Lung (tissue), 12 donors: ENCODE measurements around the gene GSTA1. TPM values are rescaled to one million over a fixed set of nuclear protein-coding genes. Genes with fewer than 3 reads are reported as not detected.
A peak's percentile ranks its signal among the peaks of the same experiment; 100 is the strongest.
"Not testable (repeated sequence)": the region's sequence is repeated elsewhere in the genome, so short reads cannot be mapped to it uniquely, and the experiment has no call there.

Experiments
- ATAC-seq: fragments of 200-7000 bp; cut with Tn5 transposase; one replicate; pipeline ENCODE4 v1.9.1; 2020; ENCODE audit warnings: moderate number of reproducible peaks; ENCODE audit not compliant: insufficient read depth, low FRiP score
- DNase-seq, 3 donors: peaks; one replicate each; pipeline ENCODE4 v3.0.0-alpha.2; 2013 to 2017
- H3K27ac ChIP-seq, 2 donors: one replicate each; pipeline ENCODE4 v1.5.1; 2013; ENCODE audit warnings: mild to moderate bottlenecking in 2 of 2, moderate library complexity in 2 of 2, control low read depth in 1 of 2, inconsistent platforms in 1 of 2, low read depth in 1 of 2, low read length in 1 of 2
- H3K27me3 ChIP-seq, 3 donors: one replicate each; pipeline ENCODE4 v1.5.1; 2013; ENCODE audit warnings: low read length in 2 of 3; ENCODE audit not compliant: control insufficient read depth in 3 of 3, insufficient read depth in 3 of 3
- H3K36me3 ChIP-seq, 4 donors: one replicate each; pipeline ENCODE4 v1.5.1; 2013; ENCODE audit warnings: low read length in 4 of 4, mild to moderate bottlenecking in 1 of 4, moderate library complexity in 1 of 4; ENCODE audit not compliant: control insufficient read depth in 4 of 4, insufficient read depth in 4 of 4
- H3K4me1 ChIP-seq, 5 donors: one replicate each; pipeline ENCODE4 v1.5.1; 2013; ENCODE audit warnings: low read length in 5 of 5, mild to moderate bottlenecking in 2 of 5, moderate library complexity in 1 of 5; ENCODE audit not compliant: control insufficient read depth in 5 of 5, insufficient read depth in 5 of 5
- H3K4me3 ChIP-seq: one replicate; pipeline ENCODE4 v1.5.1; 2013; ENCODE audit warnings: mild to moderate bottlenecking, control low read depth, moderate library complexity
- H3K9ac ChIP-seq, 2 donors: one replicate each; pipeline ENCODE4 v1.5.1; 2013; ENCODE audit warnings: low read length in 2 of 2, control low read depth in 1 of 2; ENCODE audit not compliant: insufficient read depth in 1 of 2
- H3K9me3 ChIP-seq, 4 donors: one replicate each; pipeline ENCODE4 v1.5.1; 2013; ENCODE audit warnings: low read length in 3 of 4, mild to moderate bottlenecking in 1 of 4, moderate library complexity in 1 of 4; ENCODE audit not compliant: control insufficient read depth in 4 of 4, insufficient read depth in 3 of 4
- WGBS, 2 donors: extraction: QIAGEN DNeasy Blood & Tissue Kit; methylation state at CpG; one replicate each; pipeline ENCODE4 v1.1.7; 2013; 5-methylcytosine and 5-hydroxymethylcytosine counted together
- polyA plus RNA-seq, 2 donors: library from polyadenylated mRNA; stranded (reverse); fragments of 200-250 nt; gene quantifications; one replicate each; pipeline ENCODE4 v1.2.1, GENCODE V29; 2013
- total RNA-seq, 2 donors: library from RNA; depleted of rRNA in 1 of 2; stranded (reverse); fragments of >200 nt in 1 of 2; gene quantifications; one replicate each; pipeline ENCODE4 v1.2.1, GENCODE V29; 2014 to 2021
- TF ChIP-seq, protein P1 (sequence below): IDR thresholded peaks from 2 replicates; pipeline ENCODE4 v1.5.1; 2012; ENCODE audit warnings: mild to moderate bottlenecking; ENCODE audit errors: control extremely low read depth, extremely low read depth
- donor health status: control.
- donor health status: control.
- donor health status: Bipolar disorder and iron deficiency.
- donor health status: healthy.
- donor health status: DM: yes; HTN: yes; CAD: no.

Gene GSTA1
- total and polyA plus RNA-seq, 4 donors: 4.0 to 65.0 (median 29.0) TPM

DNA sequence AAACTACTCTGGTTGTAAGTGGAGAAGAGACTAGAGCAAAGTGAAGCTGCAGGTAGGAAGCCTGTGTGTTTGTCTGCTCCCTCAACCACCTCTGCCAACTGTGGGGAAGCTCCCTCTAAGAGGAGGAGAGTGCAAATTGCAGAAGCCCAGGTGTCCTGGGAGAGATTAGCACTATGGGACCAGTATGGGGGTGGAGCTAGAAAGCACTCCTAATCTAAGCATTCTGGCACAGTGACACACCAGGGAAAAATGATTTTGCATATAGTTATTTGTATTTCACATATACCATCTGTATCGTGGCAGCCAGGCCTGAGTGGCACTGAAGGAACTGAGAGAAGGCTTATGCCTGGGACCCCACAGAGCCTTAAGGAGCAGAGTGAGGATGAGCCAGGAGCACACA, 12.8 kb downstream of the GSTA1 start:
- Histone ChIP-seq H3K4me3 (no peak overlapping the region), H3K36me3 (no peaks in the 10 kb centered on the region), H3K4me1 (no peaks in the 10 kb centered on the region), H3K9ac (no peak overlapping the region), H3K27me3 (no peaks in the 10 kb centered on the region), H3K27ac (no peak overlapping the region), H3K9me3 (peaks cover 0 to 5% (median 0%) of the 10 kb centered on the region in 4 donors)
- 0% methylated on average over 1 of the region's 1 CpG for WGBS, 2 donors
- ATAC-seq (no peak), DNase-seq (no peak)
- TF ChIP-seq, protein P1, sequence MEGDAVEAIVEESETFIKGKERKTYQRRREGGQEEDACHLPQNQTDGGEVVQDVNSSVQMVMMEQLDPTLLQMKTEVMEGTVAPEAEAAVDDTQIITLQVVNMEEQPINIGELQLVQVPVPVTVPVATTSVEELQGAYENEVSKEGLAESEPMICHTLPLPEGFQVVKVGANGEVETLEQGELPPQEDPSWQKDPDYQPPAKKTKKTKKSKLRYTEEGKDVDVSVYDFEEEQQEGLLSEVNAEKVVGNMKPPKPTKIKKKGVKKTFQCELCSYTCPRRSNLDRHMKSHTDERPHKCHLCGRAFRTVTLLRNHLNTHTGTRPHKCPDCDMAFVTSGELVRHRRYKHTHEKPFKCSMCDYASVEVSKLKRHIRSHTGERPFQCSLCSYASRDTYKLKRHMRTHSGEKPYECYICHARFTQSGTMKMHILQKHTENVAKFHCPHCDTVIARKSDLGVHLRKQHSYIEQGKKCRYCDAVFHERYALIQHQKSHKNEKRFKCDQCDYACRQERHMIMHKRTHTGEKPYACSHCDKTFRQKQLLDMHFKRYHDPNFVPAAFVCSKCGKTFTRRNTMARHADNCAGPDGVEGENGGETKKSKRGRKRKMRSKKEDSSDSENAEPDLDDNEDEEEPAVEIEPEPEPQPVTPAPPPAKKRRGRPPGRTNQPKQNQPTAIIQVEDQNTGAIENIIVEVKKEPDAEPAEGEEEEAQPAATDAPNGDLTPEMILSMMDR: no peak

DNA sequence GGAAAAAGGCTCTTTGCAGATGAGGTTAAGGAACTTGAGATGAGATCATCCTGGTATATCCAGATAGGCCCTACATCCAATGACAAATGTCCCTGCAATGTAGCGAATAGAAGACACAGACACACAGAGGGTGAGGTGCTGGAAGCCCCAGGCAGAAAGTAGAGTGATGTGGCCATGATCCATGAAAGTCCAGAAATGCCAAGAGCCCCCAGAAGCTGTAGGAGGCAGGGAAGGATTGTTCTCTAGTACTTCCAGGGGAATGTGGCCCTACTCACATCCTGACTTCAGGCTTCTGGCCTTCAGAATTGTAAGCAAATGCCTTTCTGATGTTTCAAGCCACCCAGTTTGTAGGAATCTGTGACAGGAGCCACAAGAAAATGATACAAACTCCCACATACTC, 14.0 kb downstream of the GSTA1 start:
- H3K27ac ChIP-seq, DNase-seq, H3K36me3 ChIP-seq, ATAC-seq, H3K4me1 ChIP-seq, H3K9me3 ChIP-seq, H3K9ac ChIP-seq, H3K27me3 ChIP-seq, H3K4me3 ChIP-seq: not testable (repeated sequence)
- 89 to 91% methylated on average over 1 of the region's 1 CpG for WGBS, 2 donors

DNA sequence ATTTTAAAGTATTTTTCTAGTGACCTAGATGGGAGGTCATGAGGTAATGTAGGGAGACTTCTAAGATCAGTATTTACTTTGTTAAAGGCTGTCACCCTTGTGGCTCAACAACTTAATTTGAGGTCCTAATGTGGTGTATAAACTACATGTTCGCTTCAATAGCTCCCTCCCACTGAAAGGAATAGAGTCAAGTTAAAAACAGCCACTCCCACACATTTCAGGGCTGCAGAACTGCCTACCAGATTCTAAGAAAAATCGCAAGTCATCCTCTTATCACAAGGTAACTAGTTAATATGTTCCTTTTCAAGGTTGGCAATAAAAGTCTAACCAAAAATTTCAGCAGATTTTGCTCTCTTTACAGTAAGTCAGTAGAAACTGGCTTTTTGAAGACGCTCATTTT, 15.1 kb downstream of the GSTA1 start:
- WGBS, 2 donors: 50 to 60% methylated on average over 3 of the region's 3 CpGs
- ATAC-seq: no peak

DNA sequence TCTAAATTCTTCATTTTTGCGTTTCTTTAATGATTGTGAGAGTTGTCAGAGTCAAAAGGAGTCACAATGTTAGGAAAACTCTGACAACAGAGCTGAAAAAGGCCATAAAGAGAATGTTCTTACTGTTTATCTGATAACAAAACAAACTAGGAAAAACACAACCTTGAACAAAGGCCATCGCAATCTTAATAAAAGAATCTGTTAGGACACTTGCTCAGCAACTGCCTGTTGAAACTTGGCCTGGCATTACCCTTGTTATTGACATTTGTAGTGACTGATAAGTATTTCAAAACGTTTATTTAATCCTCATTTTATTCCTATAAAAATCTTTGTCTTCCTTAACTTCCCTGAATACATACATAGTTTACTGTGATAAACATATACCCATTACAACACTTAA, 15.7 kb downstream of the GSTA1 start:
- Histone ChIP-seq H3K27me3 (no peaks in the 10 kb centered on the region), H3K36me3 (no peaks in the 10 kb centered on the region), H3K4me1 (no peaks in the 10 kb centered on the region), H3K27ac (no peak overlapping the region), H3K9me3 (peaks cover 0 to 5% (median 0%) of the 10 kb centered on the region in 4 donors), H3K4me3 (no peak overlapping the region), H3K9ac (no peak overlapping the region)
- ATAC-seq: no peak
- 52 to 61% methylated on average over 3 of the region's 3 CpGs for WGBS, 2 donors
- TF ChIP-seq, protein P1: no peak
- DNase-seq: no peak

More for the DNA sequence above, 15.1 kb downstream of the GSTA1 start:
- H3K36me3 ChIP-seq: no peaks in the 10 kb centered on the region
- no peak overlapping the region for H3K9ac ChIP-seq
- peak in 1 of 3 donors; percentile 13 for DNase-seq
- no peaks in the 10 kb centered on the region for H3K4me1 ChIP-seq
- no peaks in the 10 kb centered on the region for H3K27me3 ChIP-seq
- peaks cover 0 to 5% (median 0%) of the 10 kb centered on the region in 4 donors for H3K9me3 ChIP-seq
- TF ChIP-seq, protein P1: no peak
- no peak overlapping the region for H3K27ac ChIP-seq
- H3K4me3 ChIP-seq: no peak overlapping the region
